ENCODE measurements around the gene RTF1.

The RTF1 gene

DNA sequence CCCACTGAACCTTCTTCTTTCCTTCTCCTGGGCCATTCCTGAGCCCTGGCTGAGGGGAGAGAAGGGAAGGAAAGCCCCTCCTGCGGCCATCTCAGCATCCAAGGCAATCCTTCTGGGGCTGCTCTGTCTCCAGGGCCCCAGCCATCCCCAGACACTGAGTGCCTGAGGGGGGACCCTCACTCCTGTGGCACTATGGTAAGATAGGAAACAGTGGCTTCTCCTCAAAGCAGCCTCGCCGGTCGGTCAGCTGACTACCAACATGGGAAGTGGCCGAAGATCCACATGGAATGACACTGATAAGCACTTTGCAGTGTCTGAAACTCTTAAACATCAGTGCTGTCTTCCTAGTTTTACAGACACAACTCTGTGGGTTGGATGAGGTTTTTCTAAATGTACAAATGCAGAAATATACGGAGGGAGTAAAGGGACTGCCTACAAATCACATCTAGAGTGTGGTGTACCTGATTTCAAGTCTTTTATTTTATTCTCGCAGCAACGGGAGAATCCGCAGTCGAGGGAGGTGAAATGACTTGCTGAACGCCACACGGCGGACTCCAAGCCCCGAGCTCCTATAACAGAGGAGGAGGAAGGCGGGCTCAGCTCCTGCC lies 75.8 kb downstream of the RTF1 start:
- peaks cover 5 to 32% (median 27%) of the 10 kb centered on the region in 4 donors for H3K4me1 ChIP-seq
- H3K4me3 ChIP-seq, result peak overlapping the region; percentile 58 to 59
- no peaks in the 10 kb centered on the region for H3K36me3 ChIP-seq
- no peak for DNase-seq
- TF ChIP-seq, protein P1, sequence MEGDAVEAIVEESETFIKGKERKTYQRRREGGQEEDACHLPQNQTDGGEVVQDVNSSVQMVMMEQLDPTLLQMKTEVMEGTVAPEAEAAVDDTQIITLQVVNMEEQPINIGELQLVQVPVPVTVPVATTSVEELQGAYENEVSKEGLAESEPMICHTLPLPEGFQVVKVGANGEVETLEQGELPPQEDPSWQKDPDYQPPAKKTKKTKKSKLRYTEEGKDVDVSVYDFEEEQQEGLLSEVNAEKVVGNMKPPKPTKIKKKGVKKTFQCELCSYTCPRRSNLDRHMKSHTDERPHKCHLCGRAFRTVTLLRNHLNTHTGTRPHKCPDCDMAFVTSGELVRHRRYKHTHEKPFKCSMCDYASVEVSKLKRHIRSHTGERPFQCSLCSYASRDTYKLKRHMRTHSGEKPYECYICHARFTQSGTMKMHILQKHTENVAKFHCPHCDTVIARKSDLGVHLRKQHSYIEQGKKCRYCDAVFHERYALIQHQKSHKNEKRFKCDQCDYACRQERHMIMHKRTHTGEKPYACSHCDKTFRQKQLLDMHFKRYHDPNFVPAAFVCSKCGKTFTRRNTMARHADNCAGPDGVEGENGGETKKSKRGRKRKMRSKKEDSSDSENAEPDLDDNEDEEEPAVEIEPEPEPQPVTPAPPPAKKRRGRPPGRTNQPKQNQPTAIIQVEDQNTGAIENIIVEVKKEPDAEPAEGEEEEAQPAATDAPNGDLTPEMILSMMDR (IDR thresholded peaks at IDR 0.05), result no peak
- no peaks in the 10 kb centered on the region for H3K9me3 ChIP-seq
- intact Hi-C loops (cut with DNase I; ENCODE audit: low total_unique reads), result no loop called here
- peak overlapping the region; percentile 18 to 54 for H3K27ac ChIP-seq
- H3K27me3 ChIP-seq, result peaks cover 0 to 37% of the 10 kb centered on the region in 2 donors

DNA sequence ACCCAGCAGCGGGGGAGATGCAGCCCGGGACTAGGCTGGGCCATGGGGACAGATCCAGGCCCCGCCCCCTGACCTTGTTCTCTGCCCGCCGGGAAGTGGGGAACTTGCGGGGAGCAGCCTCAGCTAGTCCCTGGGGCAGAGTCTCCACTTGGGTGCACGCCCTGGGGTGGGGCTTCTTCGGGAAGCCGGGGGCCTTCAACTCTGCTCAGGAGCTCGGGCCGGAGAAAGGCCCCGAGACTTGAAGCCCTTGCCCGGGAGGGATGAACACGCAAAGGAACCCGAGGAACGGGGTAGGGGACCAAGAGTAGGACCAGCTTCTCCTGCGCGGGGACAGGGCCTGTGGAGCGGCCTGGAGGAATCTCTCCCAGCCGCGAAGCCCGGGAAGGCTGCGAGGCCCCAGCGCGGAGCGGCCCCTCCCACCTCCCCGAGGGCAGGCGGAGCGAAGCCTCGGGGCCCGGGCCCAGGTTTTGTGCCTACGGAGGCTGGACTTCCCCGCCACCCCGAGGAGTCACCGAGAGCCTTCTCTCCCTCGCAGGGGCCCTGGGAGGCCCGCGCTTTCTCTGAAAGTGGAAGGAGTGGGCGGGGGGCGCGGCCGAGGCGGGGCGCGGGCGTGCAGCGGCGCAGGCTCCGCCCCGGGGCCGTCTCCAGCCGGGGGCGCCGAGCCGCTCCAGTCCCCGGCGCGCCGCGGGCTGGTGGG lies 76.5 kb downstream of the RTF1 start, which contains the start of gene ITPKA:
Gene ITPKA, plus strand, starts transcription at position 670 of the 697 bp plus-strand sequence. CDS start 54 bp downstream, outside the sequence.
- TF ChIP-seq, protein P1 (IDR thresholded peaks at IDR 0.05), result no peak
- intact Hi-C loops (cut with DNase I; ENCODE audit: low total_unique reads), result no loop called here
- Histone ChIP-seq H3K27ac (peak within 1 kb of the TSS; percentile 18 to 54), H3K27me3 (peaks cover 0 to 37% of the 10 kb centered on the region in 2 donors), H3K4me3 (peak within 1 kb of the TSS; percentile 58 to 59), H3K4me1 (peaks cover 5 to 32% (median 27%) of the 10 kb centered on the region in 4 donors), H3K36me3 (no peaks in the 10 kb centered on the region), H3K9me3 (no peaks in the 10 kb centered on the region)
- peak; percentile 75 to 85 for DNase-seq

DNA sequence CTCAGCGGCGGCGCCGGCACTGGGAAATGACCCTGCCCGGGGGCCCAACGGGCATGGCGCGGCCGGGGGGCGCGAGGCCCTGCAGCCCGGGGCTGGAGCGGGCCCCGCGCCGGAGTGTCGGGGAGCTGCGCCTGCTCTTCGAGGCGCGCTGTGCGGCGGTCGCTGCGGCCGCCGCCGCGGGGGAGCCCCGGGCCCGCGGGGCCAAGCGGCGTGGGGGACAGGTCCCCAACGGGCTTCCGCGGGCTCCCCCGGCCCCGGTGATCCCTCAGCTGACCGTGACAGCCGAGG lies 77.0 kb downstream of the RTF1 start:
- intact Hi-C loops (cut with DNase I; ENCODE audit: low total_unique reads), result no loop called here
- peak overlapping the region; percentile 58 to 59 for H3K4me3 ChIP-seq
- peaks cover 5 to 32% (median 27%) of the 10 kb centered on the region in 4 donors for H3K4me1 ChIP-seq
- no peaks in the 10 kb centered on the region for H3K9me3 ChIP-seq
- H3K27ac ChIP-seq, result no peak overlapping the region
- no peaks in the 10 kb centered on the region for H3K36me3 ChIP-seq
- TF ChIP-seq, protein P1 (IDR thresholded peaks at IDR 0.05), result no peak
- DNase-seq, result no peak
- H3K27me3 ChIP-seq, result peaks cover 0 to 32% of the 10 kb centered on the region in 2 donors

DNA sequence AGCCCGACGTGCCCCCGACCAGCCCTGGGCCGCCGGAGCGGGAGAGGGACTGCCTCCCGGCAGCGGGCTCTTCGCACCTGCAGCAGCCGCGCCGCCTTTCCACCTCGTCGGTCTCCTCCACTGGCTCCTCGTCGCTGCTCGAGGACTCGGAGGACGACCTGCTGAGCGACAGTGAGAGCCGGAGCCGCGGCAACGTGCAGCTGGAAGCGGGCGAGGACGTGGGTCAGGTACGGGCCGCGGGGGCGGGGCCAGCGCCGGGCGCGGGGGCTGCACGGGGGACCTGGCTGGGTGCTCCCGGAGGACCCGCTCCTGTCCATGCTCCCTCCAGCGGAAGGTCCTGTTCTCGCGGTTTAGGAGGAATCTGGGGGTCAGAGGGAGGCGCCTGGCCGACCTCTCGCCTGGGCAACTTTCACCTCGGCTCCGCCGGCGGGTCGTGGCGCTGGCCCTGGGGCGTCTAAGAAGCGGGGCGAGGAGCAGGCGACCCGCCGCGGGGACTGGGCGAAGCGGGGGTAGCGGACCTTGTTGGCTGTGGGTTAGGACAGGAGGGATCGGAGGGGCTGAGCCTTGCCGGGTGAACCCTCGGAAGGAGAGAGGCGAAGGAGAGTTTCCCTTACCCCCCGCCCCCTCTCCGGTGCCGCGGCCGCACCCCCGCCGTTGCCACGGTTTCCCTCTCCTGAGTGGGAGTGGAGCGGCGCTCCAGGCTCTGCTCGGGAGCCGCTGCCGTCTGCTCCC lies 77.5 kb downstream of the RTF1 start:
- TF ChIP-seq, protein P1 (IDR thresholded peaks at IDR 0.05), result no peak
- H3K27ac ChIP-seq, result no peak overlapping the region
- DNase-seq, result no peak
- H3K9me3 ChIP-seq, result no peaks in the 10 kb centered on the region
- peak overlapping the region; percentile 58 to 59 for H3K4me3 ChIP-seq
- no peaks in the 10 kb centered on the region for H3K36me3 ChIP-seq
- peaks cover 0 to 27% of the 10 kb centered on the region in 2 donors for H3K27me3 ChIP-seq
- peaks cover 5 to 32% (median 27%) of the 10 kb centered on the region in 4 donors for H3K4me1 ChIP-seq
- intact Hi-C loops (cut with DNase I; ENCODE audit: low total_unique reads), result no loop called here

DNA sequence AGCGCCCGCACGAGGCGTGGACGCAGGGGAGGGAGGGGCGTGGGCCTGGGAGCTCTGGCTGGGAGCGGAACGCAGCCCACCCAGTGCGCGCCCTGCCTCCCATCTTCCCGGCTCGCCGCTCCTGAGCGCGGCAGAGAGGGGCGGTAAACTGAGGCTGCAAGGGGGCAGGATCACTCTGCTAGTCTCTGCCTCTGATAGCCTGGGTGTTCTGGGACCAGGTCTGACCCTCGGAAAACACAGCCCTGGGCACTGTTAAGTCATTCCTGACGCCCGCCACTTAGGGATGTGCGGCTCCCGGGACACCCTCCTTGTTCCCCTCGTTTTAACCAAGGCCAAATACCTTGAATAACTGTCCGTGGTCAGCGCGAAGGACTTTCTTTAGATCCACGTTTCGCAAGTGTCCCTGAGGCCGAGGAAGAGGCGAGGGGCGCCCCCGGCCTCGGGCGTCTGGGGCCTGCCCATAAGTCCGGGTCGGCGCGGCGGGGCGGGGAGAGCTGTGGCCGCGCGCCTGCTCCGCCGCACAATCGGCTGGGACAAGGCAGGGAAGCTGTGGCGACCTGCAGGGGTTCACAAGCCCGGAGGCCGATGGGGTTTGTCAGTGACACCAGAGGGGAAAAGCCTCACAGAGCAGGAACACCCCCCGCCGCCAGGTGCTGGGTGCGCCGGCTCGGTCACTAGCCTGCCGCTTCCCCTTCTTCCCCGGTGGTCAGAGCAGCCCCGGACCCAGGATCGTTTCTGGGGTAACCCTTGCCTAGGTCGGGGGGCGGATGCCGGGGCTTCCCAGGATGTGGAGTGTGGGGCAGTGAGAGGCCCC lies 78.2 kb downstream of the RTF1 start:
- no peak for DNase-seq
- Histone ChIP-seq H3K9me3 (no peaks in the 10 kb centered on the region), H3K4me3 (peak overlapping the region in 1 of 2 donors; percentile 58), H3K4me1 (peaks cover 5 to 32% (median 27%) of the 10 kb centered on the region in 4 donors), H3K27ac (no peak overlapping the region), H3K27me3 (peaks cover 0 to 30% of the 10 kb centered on the region in 2 donors), H3K36me3 (no peaks in the 10 kb centered on the region)
- TF ChIP-seq, protein P1 (IDR thresholded peaks at IDR 0.05), result no peak
- intact Hi-C loops (cut with DNase I; ENCODE audit: low total_unique reads), result no loop called here

All from tibial artery (tissue), 4 donors.